ENCODE results near the gene GPT2. TPM values are rescaled to one million over a fixed set of nuclear protein-coding genes. Genes with fewer than 3 reads are reported as not detected.

GPT2 gene
- total RNA-seq, 1 experiment from 2014 or later = 68.8 TPM

- H3K36me3 Mint-ChIP-seq (ENCODE audit: insufficient read depth in 1 of 3, low read depth in 3 of 3) = no peaks in the 10 kb centered on the region; a peak in 1 of 7 replicates
- WGBS (ENCODE audit: extremely low coverage, insufficient read length, low lambda C conversion rate) = no CpG with 5 or more reads among the region's 16 CpGs
- no peak for TF ChIP-seq CTCF (conservative IDR thresholded peaks at IDR 0.05)
These were observed 21.4 kb upstream of the GPT2 start for GRCh38 chr16:46862555-46863447.

More at GRCh38 chr16:46862555-46863447, 21.4 kb upstream of the GPT2 start:
- Mint-ChIP-seq H3K27ac (no peak overlapping the region; a peak in 1 of 7 replicates), H3K9me3 (peaks cover 6 to 7% of the 10 kb centered on the region in 2 experiments; a peak in 3 of 5 replicates), H3K4me3 (no peak overlapping the region), H3K27me3 (ENCODE audit: low read depth) (no peaks in the 10 kb centered on the region; the same call in 1 of the 2 replicates), H3K4me1 (peaks cover 5 to 6% of the 10 kb centered on the region in 2 experiments)
- H3K27ac ChIP-seq (ENCODE audit: insufficient read length, low read depth, low read length) = no peak overlapping the region
- H3K79me1 ChIP-seq (ENCODE audit: insufficient read depth, low read depth, low read length, poor library complexity, severe bottlenecking) = no peaks in the 10 kb centered on the region
- H3K14ac ChIP-seq (ENCODE audit: insufficient read depth, low read length) = no peak overlapping the region
- no peak overlapping the region for H3K23ac ChIP-seq (ENCODE audit: insufficient read length, low read depth, low read length)
- no peak for DNase-seq
- no peak overlapping the region for H2AK5ac ChIP-seq (ENCODE audit: insufficient read length, low read length)
- H3K18ac ChIP-seq (ENCODE audit: insufficient read length, low read depth, low read length) = no peak overlapping the region
- H2BK12ac ChIP-seq (ENCODE audit: insufficient read length, low read depth, low read length) = no peak overlapping the region
- H4K20me1 ChIP-seq (ENCODE audit: control insufficient read depth, insufficient read depth, insufficient read length) = no peaks in the 10 kb centered on the region
- no peaks in the 10 kb centered on the region for H3K23me2 ChIP-seq (ENCODE audit: insufficient read length, low read depth, low read length, poor library complexity, severe bottlenecking)
- H2BK5ac ChIP-seq (ENCODE audit: insufficient read length, low read length) = no peak overlapping the region
- H2BK20ac ChIP-seq (ENCODE audit: low read depth, low read length, poor library complexity, severe bottlenecking) = no peak overlapping the region
- no peak overlapping the region for H3K4me2 ChIP-seq (ENCODE audit: insufficient read depth, insufficient read length, low read length)
- no peak overlapping the region for H4K5ac ChIP-seq (ENCODE audit: insufficient read length, low read depth, low read length)
- no peaks in the 10 kb centered on the region for H3K27me3 ChIP-seq (ENCODE audit: insufficient read depth, low read length)
- H3T11ph ChIP-seq (ENCODE audit: low read length) = no peak overlapping the region
- H4K91ac ChIP-seq (ENCODE audit: insufficient read length, low read depth, low read length) = no peak overlapping the region
- H3K56ac ChIP-seq (ENCODE audit: insufficient read length, low read depth, low read length) = no peak overlapping the region
- no peak overlapping the region for H3K4ac ChIP-seq (ENCODE audit: low read depth, low read length)
- no peak overlapping the region for H2BK15ac ChIP-seq (ENCODE audit: low read depth, low read length)
- H3K9ac ChIP-seq (ENCODE audit: extremely low read depth, insufficient read length, low read length) = no peak overlapping the region
- H2AFZ ChIP-seq (ENCODE audit: low read length) = no peak overlapping the region
- no peaks in the 10 kb centered on the region for H3K79me2 ChIP-seq (ENCODE audit: insufficient read depth, low read length)
- H3K9me3 ChIP-seq (ENCODE audit: control insufficient read depth, low read depth, low read length) = no peaks in the 10 kb centered on the region
- no peak overlapping the region for H2BK120ac ChIP-seq (ENCODE audit: low read depth, low read length, poor library complexity, severe bottlenecking)
- H3K4me1 ChIP-seq (ENCODE audit: insufficient read depth, low read length) = no peaks in the 10 kb centered on the region
- no peak overlapping the region for H4K8ac ChIP-seq (replicated peaks; ENCODE audit: insufficient read length, low read depth, low read length)
